SHP77 treated with DMSO at 0.1 percent for 48 hours (cell line): Measurements from ENCODE around the gene AP4B1.

Experiments used
- DNase-seq: peaks from one replicate; lab custom pipeline; 2025; lab: John Stamatoyannopoulos, UW

AP4B1 gene

DNA sequence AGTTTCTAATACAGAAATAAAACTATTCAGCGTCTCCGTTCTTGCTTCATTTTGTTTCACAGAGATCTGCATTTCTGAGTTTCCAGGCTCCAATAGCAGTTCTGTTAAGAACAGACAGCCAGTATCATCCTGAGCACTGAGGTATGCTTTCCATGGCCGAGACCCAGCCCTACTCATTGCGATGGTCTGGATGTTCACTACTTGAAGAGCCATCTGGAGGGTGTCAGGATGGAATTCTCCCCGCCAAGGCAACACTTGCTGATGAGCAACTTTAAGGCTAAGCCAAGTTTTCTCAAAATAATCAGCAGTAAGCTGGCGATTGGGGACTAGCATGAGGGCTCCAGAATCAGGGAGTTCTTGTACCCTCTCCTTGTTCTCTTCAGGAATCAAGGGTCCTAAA, 9.5 kb downstream of the AP4B1 start:
- no peak for DNase-seq

DNA sequence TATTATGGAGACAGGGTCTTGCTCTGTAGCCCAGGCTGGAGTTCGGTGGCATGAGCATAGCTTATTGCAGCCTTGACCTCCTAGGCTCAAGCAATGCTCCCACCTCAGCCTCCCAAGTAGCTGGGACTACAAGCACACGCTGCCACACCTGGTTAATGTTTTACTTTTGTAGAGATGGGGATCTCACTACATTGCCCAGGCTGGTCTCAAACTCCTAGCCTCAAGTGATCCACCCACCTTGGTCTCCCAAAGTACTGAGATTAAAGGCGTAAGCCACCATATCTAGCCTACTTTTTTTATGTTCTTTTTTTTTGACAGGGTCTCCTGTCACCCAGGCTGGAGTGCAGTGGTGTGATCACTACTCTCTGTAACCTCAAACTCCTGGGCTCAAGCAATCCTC, 11.3 kb downstream of the AP4B1 start:
- DNase-seq: no peak

DNA sequence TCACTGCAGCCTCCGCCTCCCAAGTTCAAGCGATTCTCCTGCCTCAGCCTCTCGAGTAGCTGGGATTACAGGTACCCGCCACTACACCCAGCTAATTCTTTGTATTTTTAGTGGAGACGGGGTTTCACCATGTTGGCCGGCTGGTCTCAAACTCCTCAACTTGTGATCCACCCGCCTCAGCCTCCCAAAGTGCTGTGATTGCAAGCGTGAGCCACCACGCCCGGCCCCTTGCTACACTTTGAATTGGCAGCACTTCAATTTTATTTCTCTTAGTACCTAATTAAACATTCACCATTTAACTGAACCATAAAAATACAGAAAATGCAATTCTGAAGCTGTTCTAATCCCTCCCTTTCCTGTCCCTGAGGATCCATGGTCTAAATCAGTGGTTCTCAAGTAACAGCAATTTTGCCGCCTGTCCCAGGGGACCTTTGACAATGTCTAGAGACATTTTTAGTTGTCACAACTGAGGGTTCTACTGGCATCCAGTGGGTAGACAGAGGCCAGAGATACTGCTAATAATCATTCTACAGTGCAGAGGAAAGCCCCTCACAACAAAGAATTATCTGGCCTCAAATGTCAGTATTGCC, 12.9 kb downstream of the AP4B1 start:
- DNase-seq: no peak

DNA sequence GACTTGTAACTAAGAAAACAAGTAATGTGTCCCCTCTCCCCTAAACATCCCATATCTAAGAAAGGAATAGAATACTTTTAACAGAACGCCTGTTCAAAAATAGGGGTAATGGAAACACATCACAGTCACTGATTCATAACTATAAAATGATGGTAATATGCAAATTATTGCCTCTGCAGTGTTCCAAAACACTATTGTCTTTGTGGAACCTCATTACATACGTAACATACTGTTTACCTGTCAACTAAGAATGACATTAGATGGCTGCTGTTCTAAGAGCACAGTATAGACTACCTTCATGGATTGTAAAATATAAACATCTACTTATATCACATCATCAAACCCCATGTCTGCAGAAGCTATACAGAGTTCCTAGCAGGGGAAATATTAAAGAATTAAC, 13.8 kb downstream of the AP4B1 start:
- DNase-seq: no peak

DNA sequence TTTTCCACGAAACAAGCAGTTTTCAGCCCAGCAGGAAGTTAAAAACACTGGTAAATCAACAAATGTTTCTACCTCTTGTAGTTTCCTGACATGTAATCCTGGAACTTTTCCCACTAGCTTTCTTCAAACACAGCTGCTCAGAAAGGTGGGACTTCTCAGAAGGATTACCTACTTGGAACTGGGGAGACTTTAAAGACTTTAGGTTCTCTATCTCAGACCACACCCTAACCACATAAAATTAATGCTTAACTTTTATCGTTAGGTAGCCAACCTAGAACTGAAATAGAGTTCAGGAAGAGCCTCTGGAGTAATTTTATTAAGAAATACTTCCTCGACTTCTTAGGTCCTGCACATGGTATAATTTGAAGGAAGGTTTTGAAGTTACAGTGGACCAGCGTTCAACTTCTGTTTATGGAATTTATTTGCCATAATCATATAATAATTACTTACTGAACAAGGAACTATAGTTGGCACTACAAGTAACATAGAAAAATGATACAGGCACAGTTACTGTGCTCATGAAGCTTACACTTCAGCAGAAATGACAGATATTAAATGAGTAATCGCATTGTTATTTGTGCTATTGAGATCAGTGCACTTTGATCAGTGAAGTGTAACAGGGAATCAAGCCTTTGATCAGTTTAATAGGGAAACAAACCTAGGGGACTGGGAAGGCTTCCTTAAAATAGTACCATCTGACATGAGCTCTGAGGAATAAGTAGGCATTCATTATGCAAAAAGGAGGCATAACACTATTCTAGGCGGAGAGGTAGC, 17.0 kb downstream of the AP4B1 start, which contains the start of gene BCL2L15:
Gene BCL2L15, minus strand, starts transcription at position 180 of the 774 bp plus-strand sequence. CDS start 206 bp downstream, outside the sequence.
- DNase-seq: no peak

DNA sequence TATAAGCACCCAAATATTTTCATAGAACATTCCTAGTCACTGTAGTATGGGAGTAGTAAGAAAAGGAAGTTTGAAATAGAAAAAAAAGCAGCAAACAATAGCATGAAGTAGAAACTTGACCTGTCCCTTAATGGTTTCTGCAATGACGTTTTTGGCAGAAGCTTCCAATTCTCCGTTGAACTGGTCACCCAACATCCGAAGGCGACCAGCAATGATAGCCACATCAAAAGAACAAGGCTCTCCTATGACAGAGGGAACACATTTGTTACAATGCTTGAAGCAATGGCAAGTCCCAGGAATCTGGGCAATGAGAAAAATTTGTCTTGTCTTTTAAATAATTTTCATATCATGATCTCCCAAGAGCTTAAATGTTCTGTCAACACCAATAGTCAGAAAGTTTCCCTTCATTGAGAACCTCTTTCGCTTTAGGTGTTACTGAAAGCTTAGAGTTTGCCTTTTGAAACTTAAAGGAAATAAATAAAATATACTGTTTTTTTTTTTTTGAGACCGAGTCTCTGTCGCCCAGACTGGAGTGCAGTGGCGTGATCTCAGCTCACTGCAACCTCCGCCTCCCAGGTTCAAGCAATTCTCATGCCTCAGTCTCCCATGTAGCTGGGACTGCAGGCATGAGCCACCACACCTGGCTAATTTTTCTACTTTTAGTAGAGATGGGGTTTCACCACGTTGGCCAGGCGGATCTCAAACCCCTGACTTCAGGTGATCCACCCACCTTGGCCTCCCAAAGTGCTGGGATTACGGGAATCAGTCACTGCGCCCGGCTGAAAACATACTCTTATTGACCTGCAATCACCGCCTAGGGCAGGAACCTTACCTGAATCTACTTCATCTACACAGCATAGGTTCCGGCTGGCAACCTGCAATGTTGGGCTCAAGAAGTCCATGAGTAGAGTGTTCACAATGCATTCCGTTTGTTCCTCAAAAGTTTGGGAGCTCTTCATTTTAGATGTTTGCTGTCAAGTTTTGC, 17.9 kb downstream of the AP4B1 start:
- no peak for DNase-seq

DNA sequence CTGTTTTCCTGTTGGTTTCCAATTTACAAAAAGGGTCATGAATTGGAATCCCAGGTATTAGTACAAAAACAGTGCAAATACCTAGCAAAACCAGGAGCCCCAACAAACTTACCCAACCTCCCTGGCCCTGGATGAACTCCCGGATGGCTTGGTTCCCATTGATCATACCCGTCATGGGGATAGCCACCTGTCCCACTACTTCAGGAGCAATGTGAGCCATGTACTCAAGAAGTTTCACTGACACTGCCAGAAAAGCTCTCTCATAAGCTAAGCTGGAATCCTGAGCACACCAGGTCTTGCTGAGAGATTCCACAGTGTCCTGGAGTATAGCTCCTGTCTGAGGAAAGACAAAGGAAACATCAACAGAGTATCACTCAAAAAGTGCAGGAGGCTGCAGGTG, 22.9 kb downstream of the AP4B1 start:
- DNase-seq: no peak

DNA sequence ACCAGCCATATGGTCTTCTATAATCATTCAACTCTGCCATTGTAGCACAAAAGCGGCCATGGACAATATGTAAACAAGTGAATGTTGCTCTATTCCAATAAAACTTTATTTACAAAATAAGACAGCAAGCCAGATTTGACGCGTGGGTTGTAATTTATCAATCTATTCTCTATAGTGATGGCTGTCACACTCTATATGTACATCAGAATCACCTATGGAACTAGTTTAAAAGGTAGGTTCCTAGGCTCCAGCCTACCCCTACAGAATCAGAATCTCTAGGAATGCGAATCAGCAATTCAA, 24.9 kb downstream of the AP4B1 start:
- DNase-seq: no peak

DNA sequence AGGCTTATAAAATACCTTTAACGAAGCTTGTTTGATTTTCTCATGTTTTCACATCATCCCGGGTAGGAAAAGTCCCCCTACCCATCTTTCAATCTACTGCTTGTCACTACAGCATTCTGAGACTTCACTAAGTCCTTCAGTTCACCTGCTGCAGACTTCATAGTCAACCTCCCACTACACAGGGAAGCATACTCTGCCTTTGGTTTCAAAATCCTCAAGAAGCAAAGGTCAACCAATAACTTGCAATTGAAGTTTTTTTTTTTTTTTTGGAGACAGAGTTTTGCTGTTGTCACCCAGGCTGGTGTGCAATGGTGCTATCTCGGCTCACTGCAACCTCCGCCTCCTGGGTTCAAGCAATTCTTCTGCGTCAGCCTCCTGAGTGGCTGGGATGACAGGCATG, 28.4 kb downstream of the AP4B1 start:
- no peak for DNase-seq

DNA sequence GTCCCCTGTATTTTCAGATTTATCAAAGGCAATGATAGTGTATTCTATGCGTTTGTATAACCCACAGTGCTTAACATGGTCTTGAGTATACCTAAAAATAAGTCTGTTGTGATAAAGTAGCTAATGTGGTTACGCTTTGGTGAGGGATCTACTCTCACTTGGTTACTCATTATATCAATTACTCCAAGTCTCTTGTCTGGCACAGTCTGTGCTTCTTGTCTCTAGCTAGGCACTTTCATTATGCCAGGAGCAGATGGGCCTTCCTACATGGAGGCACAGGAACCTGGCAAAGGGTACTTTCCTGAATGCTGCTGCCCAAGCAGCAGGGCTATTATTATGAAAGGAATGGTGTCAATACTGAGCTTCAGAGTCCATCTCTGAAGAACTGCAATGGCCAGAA, 28.9 kb downstream of the AP4B1 start:
- no peak for DNase-seq

DNA sequence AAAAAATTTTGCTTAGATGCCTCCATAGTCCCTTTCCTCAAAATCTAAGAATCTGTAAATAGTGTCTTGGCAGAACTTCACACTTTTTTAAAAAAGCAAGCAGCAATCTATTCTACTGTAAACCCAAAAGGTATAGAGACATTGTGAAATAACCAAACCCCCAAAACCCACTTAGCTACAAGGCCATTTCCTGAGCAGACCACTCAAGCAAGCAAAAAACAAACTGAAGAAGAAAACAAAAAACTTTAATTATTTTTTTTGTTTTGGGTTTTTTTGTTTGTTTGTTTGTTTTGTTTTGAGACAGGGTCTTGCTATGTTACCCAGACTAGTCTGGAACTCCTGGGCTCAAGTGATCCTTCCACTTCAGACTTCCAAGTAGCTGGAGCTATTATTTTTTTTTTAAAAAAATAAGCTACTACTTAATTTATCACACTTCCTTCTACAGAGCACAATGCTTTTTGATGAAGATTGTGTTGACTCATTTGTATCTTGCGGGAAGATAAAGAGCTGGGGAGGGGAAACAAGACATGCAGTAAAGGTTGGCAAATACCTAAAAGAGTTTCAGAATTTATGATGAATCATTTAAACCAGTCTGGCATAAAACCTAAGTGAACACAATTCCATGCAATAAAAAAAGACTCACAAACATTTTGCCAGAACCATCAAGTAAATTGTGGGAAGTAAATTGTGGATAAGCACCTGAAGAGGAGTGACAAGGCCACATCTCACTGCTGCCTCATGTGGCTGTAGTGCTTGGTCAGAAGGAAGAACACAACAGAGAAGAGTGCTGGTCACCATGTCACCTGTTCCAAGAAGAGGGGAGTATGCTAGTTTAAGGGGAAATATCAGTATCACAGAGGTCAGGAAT, 30.4 kb downstream of the AP4B1 start:
- DNase-seq: no peak

DNA sequence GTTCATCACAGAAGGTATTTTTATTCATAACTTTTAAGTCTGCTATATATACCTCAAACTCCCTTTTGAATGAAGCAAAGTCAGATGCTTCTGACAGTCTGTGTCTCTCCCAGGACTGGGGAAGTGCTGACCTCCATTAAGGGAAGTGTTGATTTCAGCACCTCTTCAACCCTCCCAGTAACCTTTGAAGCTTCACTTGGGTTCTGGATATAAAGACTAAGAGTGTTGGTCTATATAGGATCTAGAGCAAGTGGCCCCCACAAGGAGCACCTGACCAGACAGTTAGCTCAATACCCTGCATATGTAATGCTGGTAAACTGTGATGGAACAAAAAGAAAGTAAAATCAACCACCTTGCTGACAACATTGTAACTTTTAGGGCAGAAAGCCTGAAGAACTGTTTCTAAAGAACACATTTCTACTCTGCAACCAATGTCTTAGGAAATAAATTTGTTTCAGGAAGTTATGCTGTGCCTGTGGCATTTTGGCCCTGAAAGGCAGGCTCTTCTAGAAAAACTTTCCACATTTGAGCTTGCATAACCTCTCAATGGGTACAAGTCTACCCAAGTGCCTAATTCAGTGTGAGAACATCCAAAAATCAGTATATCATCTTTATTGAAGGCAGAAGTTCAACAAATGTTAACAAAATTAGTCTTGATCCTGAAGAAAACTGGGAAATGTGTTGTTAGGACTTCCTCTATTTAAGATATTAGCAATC, 32.2 kb downstream of the AP4B1 start:
- DNase-seq: no peak

DNA sequence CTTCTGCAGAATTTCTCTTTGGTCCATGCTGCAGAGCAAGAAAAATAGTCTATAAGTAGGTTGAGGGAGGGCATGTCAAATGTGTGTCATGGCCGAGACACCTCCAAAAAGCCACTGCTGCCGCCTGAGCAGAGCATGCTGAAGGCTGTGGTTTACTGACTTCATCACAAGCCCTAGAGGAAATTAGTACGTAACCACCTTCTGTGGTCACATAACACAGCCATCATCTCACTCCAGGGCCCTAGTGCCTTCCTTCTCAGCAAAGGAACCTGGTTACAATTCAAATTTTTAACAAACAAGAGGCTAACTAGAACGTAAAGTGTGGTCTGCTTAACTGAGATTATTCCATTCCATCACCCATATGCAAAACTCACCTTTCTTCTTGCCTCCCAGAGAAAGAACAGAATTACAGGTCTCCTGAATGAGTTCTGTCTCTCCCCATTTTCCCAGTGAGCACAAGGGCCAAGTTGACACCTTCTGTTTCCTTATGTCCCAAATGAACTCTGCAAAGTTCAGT, 32.9 kb downstream of the AP4B1 start, which contains the start of gene PTPN22:
Gene PTPN22, minus strand, starts transcription at position 116 of the 517 bp plus-strand sequence.
- no peak for DNase-seq

DNA sequence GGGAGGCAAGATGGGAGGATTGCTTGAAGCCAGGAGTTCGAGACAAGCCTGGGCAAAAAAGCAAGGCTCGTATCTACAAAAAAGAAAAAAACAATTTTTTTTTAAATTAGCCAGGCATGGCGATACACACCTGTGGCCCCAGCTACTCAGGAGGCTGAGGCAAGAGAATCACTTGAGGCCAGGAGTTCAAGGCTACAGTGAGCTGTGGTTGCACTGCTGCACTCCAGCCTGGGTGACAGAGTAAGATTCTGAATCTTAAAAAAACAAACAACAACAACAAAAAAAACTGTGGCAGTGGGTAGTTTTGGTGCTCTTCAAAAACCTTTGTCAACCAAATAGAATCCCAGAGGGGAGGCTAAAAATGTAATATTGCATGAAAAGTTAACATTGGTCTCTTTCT, 33.8 kb downstream of the AP4B1 start:
- DNase-seq: no peak

DNA sequence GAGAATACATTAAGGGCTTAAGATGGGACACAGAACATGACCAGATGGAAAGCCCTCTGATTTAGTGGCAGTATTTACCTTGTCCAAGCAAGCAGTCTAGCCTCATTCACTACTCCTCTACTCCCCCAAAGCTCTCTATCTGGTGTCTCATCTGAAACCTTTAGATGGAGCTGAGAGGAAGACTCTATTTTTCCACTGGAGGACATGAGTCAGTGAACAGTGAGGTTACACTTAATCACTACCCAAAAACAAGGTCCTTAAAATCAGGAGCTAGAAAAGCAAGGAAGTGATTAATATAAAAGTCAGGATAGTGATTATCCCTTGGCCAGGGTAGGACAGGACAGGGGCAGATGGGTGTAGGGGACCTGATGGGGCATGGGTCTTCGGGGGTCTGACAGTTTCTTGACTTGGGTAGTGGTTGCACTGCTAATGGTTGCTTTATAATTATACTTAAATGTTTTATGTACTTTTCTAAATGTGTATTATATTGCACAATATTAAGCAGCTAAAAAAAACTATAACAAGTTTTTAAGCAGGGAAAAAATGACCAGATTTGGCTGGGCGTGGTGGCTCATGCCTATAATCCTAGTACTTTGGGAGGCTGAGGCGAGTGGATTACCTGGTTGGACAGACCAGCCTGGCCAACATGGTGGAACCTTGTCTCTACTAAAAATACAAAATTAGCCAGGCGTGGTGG, 36.1 kb downstream of the AP4B1 start:
- DNase-seq: no peak

DNA sequence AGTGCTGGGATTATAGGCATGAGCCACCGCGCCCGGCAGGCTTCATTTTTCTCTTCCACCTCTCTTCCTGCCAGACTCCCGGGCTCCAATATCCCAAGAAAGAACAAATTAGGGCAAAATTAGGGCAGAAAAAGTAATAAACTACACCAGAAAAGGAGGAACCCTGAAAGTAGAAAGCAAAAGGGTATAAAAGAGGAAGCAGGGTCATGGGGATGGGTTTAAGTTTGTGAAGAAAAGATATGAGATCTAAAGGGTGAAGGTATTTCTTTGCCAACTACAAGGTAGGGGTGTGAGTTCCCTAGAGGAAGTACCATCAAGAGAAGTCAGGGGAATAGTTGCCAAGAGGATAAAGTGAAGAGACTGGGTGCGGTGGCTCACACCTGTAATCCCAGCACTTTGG, 43.0 kb downstream of the AP4B1 start:
- no peak for DNase-seq

DNA sequence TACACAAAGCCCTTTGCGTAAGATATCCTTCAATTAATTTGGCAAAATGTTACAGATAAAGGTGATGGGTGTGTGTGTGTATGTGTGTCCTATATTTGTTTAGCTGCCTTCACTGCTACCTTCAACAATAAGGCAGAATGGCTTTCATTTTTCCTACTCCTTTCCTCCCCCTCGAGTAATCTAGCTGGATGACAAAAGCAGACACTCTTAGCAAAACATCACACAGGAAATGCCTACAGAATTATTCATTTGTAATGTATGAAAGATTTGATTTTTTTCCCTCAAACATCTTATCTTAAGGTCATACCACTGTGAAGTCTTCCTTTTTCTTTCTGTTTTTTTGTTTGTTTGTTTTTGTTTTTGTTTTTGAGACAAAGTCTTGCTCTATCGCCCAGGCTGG, 43.7 kb downstream of the AP4B1 start:
- DNase-seq: no peak

DNA sequence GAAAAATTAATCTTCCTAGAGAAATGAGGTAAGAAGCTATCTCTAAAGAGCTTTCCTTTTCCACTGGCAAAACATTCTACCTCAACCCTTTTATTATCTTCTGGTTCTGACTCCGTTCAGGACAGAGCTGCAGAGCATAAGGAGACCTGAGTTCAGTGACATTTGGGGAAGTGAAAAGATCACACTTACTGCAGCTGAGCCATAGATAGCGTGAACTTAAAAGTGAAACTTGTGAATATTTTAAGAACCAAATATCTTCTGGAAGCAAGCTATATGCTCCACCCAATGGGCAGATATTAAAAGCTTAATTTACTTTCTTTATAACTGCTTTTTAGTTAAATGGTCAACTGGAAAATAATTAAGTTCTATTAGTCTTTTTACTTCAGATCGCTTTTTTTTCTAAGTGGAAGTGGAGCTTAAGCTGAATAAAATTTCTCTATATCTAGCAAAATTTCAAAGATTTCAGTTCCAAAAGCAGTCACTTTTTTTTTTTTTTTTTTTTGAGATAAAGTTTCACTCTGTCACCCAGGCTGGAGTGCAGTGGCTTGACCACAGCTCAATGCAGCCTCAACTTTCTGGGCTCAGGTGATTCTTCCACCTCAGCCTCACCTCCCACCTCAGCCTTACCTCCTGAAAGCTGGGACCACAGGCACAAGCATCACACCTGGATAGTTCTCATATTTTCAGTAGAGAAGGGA, 45.0 kb downstream of the AP4B1 start:
- DNase-seq: no peak

DNA sequence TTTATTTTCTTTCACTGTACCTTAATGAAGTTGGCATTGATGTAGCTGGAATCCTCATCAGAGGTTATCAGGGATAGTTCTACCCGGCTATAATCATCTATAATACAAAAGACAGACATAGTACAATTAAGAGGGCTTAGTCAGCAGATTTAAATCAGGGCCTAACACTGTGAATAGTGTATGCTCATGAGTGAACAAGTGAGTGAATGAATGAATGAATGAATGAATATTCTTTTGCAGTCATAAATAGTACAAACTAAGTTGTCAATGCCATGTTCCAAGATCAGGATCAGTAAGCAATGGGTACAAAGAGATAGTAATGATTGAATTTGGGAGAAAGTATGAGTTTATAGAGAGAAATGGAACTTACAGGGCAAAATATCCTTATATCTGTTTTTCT, 45.6 kb downstream of the AP4B1 start:
- DNase-seq: no peak

DNA sequence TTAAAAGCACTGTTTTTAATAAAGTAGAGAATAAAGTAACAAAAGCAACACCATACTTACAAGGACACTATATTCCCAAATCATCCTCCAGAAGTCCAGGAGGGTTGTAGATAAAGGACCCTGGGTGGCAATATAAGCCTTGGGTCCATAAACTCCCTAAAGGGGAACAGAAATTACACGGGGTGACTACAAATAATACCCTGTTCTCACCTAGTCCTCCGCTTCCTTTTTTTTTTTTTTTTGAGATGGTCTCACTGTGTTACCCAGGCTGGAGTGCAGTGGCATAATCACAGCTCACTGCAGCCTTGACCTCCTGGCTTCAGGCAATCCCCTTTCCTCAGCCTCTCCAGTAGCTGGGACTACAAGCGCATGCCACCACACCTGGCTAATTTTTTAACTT, 46.2 kb downstream of the AP4B1 start:
- no peak for DNase-seq
